K562 (cell line): Measurements from ENCODE around the gene GABRR3. TPM values are rescaled to one million over a fixed set of nuclear protein-coding genes. Genes with fewer than 3 reads are reported as not detected.

Experiments used
- ATAC-seq: fragments of 200-7000 bp; cut with Tn5 transposase; 3 replicates; pipeline ENCODE4 v1.9.1; 2020; ENCODE audit warnings: moderate library complexity
- BruUV-seq: library from RNA; stranded (reverse); fragments of 400-500 nt; replicated peaks from 2 replicates; lab custom pipeline; 2021; lab: Mats Ljungman, UMichigan
- CTCF ChIA-PET: fragments of 300-600 bp; formaldehyde crosslinking; extraction: SDS; loops from one replicate; lab custom pipeline; 2021; ENCODE audit warnings: low intra/inter-chr PET ratio; lab: Yijun Ruan, JAX
- POLR2A ChIA-PET: fragments of 300-600, 350-650 bp; sonication (Branson Sonifier 250); formaldehyde crosslinking; extraction: SDS; loops from one replicate; lab custom pipeline; 2021; ENCODE audit warnings: antibody characterized with exemption, inconsistent platforms; lab: Yijun Ruan, JAX
- DNase-seq, 4 experiments: peaks; one replicate each; pipeline versions ENCODE4 v3.0.0 to v3.0.0-alpha.2; 2011 to 2018; ENCODE audit warnings: low spot score in 3 of 4, mixed read lengths in 3 of 4; ENCODE audit errors: extremely low read depth in 1 of 4
- FAIRE-seq: peaks from 2 replicates; lab custom pipeline; 2011; peaks lifted over from hg19 to GRCh38; lab: Jason Lieb, UNC
- H2AFZ ChIP-seq: 2 replicates; pipeline ENCODE4 v1.6.0; 2011; ENCODE audit warnings: low read depth, low read length, control low read depth, inconsistent platforms
- H3K27ac ChIP-seq: fragments of 200-600 bp; 3 replicates; pipeline ENCODE4 v1.8.0; 2011; ENCODE audit warnings: low read depth, mild to moderate bottlenecking, control low read depth, inconsistent platforms, low read length, moderate library complexity, mixed read lengths; ENCODE audit errors: extremely low read depth
- H3K27me3 ChIP-seq, 2 experiments: fragments of 300-600 bp in 1 of 2; 2 replicates in 1 of 2; 3 replicates in 1 of 2; pipeline versions ENCODE4 v1.6.0 to v1.8.0; 2011; ENCODE audit warnings: inconsistent platforms in 2 of 2, low read length in 2 of 2, mild to moderate bottlenecking in 1 of 2, mixed read lengths in 1 of 2, moderate library complexity in 1 of 2; ENCODE audit not compliant: control insufficient read depth in 2 of 2, insufficient read depth in 2 of 2
- H3K36me3 ChIP-seq: fragments of 300-600 bp; 3 replicates; pipeline ENCODE4 v1.8.0; 2011; ENCODE audit warnings: mild to moderate bottlenecking, low read length, inconsistent platforms; ENCODE audit not compliant: control insufficient read depth, insufficient read depth
- H3K4me1 ChIP-seq, 2 experiments: fragments of 200-600 bp in 1 of 2; replicated peaks in 1 of 2; 2 replicates in 1 of 2; 3 replicates in 1 of 2; pipeline versions ENCODE4 v1.5.1 to v1.8.0; 2011; ENCODE audit warnings: inconsistent platforms in 2 of 2, low read length in 2 of 2, mild to moderate bottlenecking in 1 of 2, mixed read lengths in 1 of 2, moderate library complexity in 1 of 2; ENCODE audit not compliant: control insufficient read depth in 2 of 2, insufficient read depth in 2 of 2
- H3K4me2 ChIP-seq: 2 replicates; pipeline ENCODE4 v1.6.1; 2011; ENCODE audit warnings: low read length, control low read depth, inconsistent platforms, mixed read lengths; ENCODE audit not compliant: insufficient read depth
- H3K4me3 ChIP-seq: fragments of 200-600 bp; sonication (generic), shearing (Covaris generic); 2 replicates; pipeline ENCODE4 v1.5.1; 2016; ENCODE audit warnings: control low read depth, inconsistent platforms
- H3K79me2 ChIP-seq: fragments of 200-600 bp; 3 replicates; pipeline ENCODE4 v1.8.0; 2011; ENCODE audit warnings: low read length, inconsistent platforms; ENCODE audit not compliant: control insufficient read depth, insufficient read depth
- H3K9ac ChIP-seq, 2 experiments: 2 replicates each; pipeline versions ENCODE4 v1.6.0 to v1.6.1; 2011; ENCODE audit warnings: low read depth in 2 of 2, low read length in 2 of 2, control low read depth in 1 of 2, inconsistent platforms in 1 of 2, mild to moderate bottlenecking in 1 of 2, mixed read lengths in 1 of 2; ENCODE audit not compliant: insufficient read depth in 1 of 2
- H3K9me1 ChIP-seq: one replicate; pipeline ENCODE4 v1.6.0; 2011; ENCODE audit warnings: inconsistent platforms, mild to moderate bottlenecking, low read length, moderate library complexity; ENCODE audit not compliant: control insufficient read depth, insufficient read depth
- H3K9me3 ChIP-seq: replicated peaks from 2 replicates; pipeline ENCODE4 v1.5.1; 2011; ENCODE audit warnings: low read depth, low read length, inconsistent platforms; ENCODE audit not compliant: control insufficient read depth, insufficient read depth
- H4K20me1 ChIP-seq: replicated peaks from 2 replicates; pipeline ENCODE4 v1.6.1; 2011; ENCODE audit warnings: low read length, inconsistent platforms, mixed read lengths; ENCODE audit not compliant: control insufficient read depth, insufficient read depth
- C11orf30 ChIP-seq: fragments of 450-650 bp; IDR thresholded peaks from 2 replicates; pipeline ENCODE4 v1.6.1; 2016; ENCODE audit warnings: low read depth, mild to moderate bottlenecking
- ESRRA ChIP-seq: fragments of 450-650 bp; IDR thresholded peaks from 2 replicates; pipeline ENCODE4 v1.6.1; 2014; ENCODE audit warnings: low read depth, mild to moderate bottlenecking, moderate library complexity, borderline replicate concordance
- GATAD2A ChIP-seq: fragments of 450-650 bp; IDR thresholded peaks from 2 replicates; pipeline ENCODE4 v1.6.1; 2017
- HNRNPK ChIP-seq: fragments of 200-400 bp; formaldehyde crosslinking; IDR thresholded peaks from one replicate; pipeline ENCODE4 v1.6.1; 2018; ENCODE audit warnings: mild to moderate bottlenecking, low read depth, low read length; ENCODE audit not compliant: poor library complexity, severe bottlenecking
- KLF1 ChIP-seq: fragments of 450-650 bp; IDR thresholded peaks from 2 replicates; pipeline ENCODE4 v1.6.1; 2016; ENCODE audit warnings: missing genetic modification characterization, missing compliant biosample characterization
- MAFG ChIP-seq: fragments of 450-650 bp; conservative IDR thresholded peaks from 2 replicates; pipeline ENCODE4 v1.6.1; 2016; ENCODE audit warnings: missing genetic modification characterization, missing compliant biosample characterization
- PRDM10 ChIP-seq: fragments of 450-650 bp; IDR thresholded peaks from 2 replicates; pipeline ENCODE4 v1.6.1; 2018; ENCODE audit not compliant: partially characterized antibody
- SRSF3 ChIP-seq: fragments of 200-400 bp; formaldehyde crosslinking; IDR thresholded peaks from 2 replicates; pipeline ENCODE4 v1.6.1; 2016; ENCODE audit warnings: mild to moderate bottlenecking, low read length, moderate library complexity; ENCODE audit not compliant: insufficient read depth
- ZNF764 ChIP-seq: fragments of 250-450 bp; sonication (Bioruptor Pico); IDR thresholded peaks from 2 replicates; pipeline ENCODE4 v1.4.0; 2020; ENCODE audit warnings: low read depth, mild to moderate bottlenecking, moderate library complexity
- WGBS: fragments of 100-300 bp; shearing (Covaris generic); methylation state at CpG from one replicate; pipeline ENCODE4 v1.1.6; 2016; ENCODE audit warnings: low coverage, mixed read lengths; ENCODE audit not compliant: insufficient coverage; ENCODE audit errors: missing lambda C conversion rate; 5-methylcytosine and 5-hydroxymethylcytosine counted together
- in situ Hi-C: fragments of 300-500 bp; cut with MboI; formaldehyde crosslinking; loops from 4 replicates; pipeline ENCODE4 v1.15.0; 2018; ENCODE audit warnings: inconsistent platforms, mixed read lengths
- intact Hi-C: fragments of 100-400 bp; cut with micrococcal nuclease; formaldehyde crosslinking; loops from 2 replicates; pipeline ENCODE4 v1.14.2; 2022
- polyA plus RNA-seq, 8 experiments: library from polyadenylated mRNA; depleted of rRNA in 4 of 8; stranded (reverse) in 5 of 8; unstranded in 3 of 8; fragments of >200 nt; fragmentation: Nextera tagmentation in 2 of 8; fragmentation: Illumina TruSeq in 1 of 8; extraction: Ambion mirVana in 2 of 8; extraction: Trizol in 1 of 8; gene quantifications; 2 replicates each; pipeline versions ENCODE4 v1.2.1 to v1.2.3, GENCODE V29; 2011 to 2014; ENCODE audit warnings: inconsistent platforms in 1 of 8, missing spikeins in 1 of 8
- total RNA-seq, 7 experiments: library from RNA; depleted of rRNA in 6 of 7; stranded (reverse); fragments of >200 nt in 6 of 7; fragmentation: Illumina TruSeq in 2 of 7; extraction: Trizol in 2 of 7; gene quantifications; 2 replicates each; pipeline versions ENCODE4 v1.2.1 to v1.2.3, GENCODE V29; 2011 to 2021; ENCODE audit warnings: low replicate concordance in 1 of 7
- TF ChIP-seq, protein P1 (sequence below): fragments of 450-650 bp; formaldehyde crosslinking; IDR thresholded peaks from 2 replicates; pipeline ENCODE4 v1.4.0; 2020; ENCODE audit warnings: mild to moderate bottlenecking, moderate library complexity
- TF ChIP-seq, protein P2 (sequence below), 3 experiments: IDR thresholded peaks in 2 of 3; conservative IDR thresholded peaks in 1 of 3; 2 replicates each; pipeline ENCODE4 v1.5.1; 2011 to 2012; ENCODE audit warnings: low read length in 3 of 3, mild to moderate bottlenecking in 3 of 3, control low read depth in 2 of 3, improper control_type of control experiment in 1 of 3, inconsistent platforms in 1 of 3, low read depth in 1 of 3, mixed read lengths in 1 of 3, moderate library complexity in 1 of 3; ENCODE audit not compliant: insufficient read depth in 2 of 3
- TF ChIP-seq, protein P3 (sequence below): sonication (generic); formaldehyde crosslinking; IDR thresholded peaks from 2 replicates; pipeline ENCODE4 v1.4.0; 2020; ENCODE audit warnings: mild to moderate bottlenecking, missing genetic modification reagents

The GABRR3 gene
- total and polyA plus RNA-seq, 9 of the 15 experiments (the other 6 are each of a cell fraction or from before 2014, with no cell fraction given), result not detected

DNA sequence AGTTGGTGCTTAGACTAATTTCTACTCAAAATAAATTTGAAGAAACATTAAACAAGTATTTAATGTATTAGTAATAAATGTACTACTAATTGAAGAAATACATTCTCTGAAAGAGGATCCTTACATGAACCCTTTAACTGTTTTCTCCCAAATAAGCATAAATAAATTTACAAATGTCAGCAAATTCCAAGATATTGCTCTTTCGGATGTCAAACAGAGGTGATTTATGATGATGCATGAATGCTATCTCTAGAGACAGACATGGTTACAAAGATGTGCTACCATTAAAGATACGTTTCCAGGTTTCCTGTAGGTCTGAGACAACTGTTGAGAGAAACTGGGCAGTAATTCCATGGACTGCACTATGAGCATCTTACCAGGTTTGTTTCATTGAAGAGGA lies 629 bp downstream of the GABRR3 start:
- FAIRE-seq (no peak), DNase-seq (no peak), ATAC-seq (no peak)
- Histone ChIP-seq H3K79me2 (no peaks in the 10 kb centered on the region), H3K27ac (no peak overlapping the region), H3K9me3 (no peaks in the 10 kb centered on the region), H3K4me3 (no peak overlapping the region), H3K9me1 (no peaks in the 10 kb centered on the region), H2AFZ (no peak overlapping the region), H3K36me3 (no peaks in the 10 kb centered on the region), H3K9ac (no peak overlapping the region), H3K4me2 (no peak overlapping the region), H3K4me1 (no peaks in the 10 kb centered on the region), H4K20me1 (no peaks in the 10 kb centered on the region), H3K27me3 (no peaks in the 10 kb centered on the region)
- 0% methylated on average over 2 of the region's 2 CpGs for WGBS
- in situ Hi-C loops, result loop anchor here (25.0 kb wide), 1 partner anchor 778 kb away; no protein-coding TSS in a partner anchor
- BruUV-seq, result no TSS peak
- ChIA-PET POLR2A (no interaction called here), CTCF (no interaction called here)
- intact Hi-C loops, result loop anchor here (10.0 kb wide), 2 partner anchors 560 to 960 kb away; partner anchors contain the start of gene CPOX
- TF ChIP-seq ESRRA, result no peak
- no peak for TF ChIP-seq HNRNPK
- TF ChIP-seq PRDM10, result no peak
- TF ChIP-seq, protein P1, sequence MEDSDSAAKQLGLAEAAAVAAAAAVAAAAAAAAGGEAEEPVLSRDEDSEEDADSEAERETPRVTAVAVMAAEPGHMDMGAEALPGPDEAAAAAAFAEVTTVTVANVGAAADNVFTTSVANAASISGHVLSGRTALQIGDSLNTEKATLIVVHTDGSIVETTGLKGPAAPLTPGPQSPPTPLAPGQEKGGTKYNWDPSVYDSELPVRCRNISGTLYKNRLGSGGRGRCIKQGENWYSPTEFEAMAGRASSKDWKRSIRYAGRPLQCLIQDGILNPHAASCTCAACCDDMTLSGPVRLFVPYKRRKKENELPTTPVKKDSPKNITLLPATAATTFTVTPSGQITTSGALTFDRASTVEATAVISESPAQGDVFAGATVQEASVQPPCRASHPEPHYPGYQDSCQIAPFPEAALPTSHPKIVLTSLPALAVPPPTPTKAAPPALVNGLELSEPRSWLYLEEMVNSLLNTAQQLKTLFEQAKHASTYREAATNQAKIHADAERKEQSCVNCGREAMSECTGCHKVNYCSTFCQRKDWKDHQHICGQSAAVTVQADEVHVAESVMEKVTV (CRISPR knock-in tag), result no peak
- TF ChIP-seq, protein P2, sequence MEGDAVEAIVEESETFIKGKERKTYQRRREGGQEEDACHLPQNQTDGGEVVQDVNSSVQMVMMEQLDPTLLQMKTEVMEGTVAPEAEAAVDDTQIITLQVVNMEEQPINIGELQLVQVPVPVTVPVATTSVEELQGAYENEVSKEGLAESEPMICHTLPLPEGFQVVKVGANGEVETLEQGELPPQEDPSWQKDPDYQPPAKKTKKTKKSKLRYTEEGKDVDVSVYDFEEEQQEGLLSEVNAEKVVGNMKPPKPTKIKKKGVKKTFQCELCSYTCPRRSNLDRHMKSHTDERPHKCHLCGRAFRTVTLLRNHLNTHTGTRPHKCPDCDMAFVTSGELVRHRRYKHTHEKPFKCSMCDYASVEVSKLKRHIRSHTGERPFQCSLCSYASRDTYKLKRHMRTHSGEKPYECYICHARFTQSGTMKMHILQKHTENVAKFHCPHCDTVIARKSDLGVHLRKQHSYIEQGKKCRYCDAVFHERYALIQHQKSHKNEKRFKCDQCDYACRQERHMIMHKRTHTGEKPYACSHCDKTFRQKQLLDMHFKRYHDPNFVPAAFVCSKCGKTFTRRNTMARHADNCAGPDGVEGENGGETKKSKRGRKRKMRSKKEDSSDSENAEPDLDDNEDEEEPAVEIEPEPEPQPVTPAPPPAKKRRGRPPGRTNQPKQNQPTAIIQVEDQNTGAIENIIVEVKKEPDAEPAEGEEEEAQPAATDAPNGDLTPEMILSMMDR (IDR thresholded peaks at IDR 0.05 in 2 of 3, conservative IDR thresholded peaks at IDR 0.05 in 1 of 3; ENCODE audit: insufficient read depth in 2 of 3, low read depth in 1 of 3, low read length in 3 of 3), result no peak
- no peak for TF ChIP-seq ZNF764 (CRISPR knock-in tag)
- TF ChIP-seq C11orf30, result peak; percentile 23; the same call in 1 of the 2 replicates
- no peak for TF ChIP-seq KLF1 (tag)
- TF ChIP-seq GATAD2A, result no peak
- no peak for TF ChIP-seq SRSF3
- TF ChIP-seq, protein P3, sequence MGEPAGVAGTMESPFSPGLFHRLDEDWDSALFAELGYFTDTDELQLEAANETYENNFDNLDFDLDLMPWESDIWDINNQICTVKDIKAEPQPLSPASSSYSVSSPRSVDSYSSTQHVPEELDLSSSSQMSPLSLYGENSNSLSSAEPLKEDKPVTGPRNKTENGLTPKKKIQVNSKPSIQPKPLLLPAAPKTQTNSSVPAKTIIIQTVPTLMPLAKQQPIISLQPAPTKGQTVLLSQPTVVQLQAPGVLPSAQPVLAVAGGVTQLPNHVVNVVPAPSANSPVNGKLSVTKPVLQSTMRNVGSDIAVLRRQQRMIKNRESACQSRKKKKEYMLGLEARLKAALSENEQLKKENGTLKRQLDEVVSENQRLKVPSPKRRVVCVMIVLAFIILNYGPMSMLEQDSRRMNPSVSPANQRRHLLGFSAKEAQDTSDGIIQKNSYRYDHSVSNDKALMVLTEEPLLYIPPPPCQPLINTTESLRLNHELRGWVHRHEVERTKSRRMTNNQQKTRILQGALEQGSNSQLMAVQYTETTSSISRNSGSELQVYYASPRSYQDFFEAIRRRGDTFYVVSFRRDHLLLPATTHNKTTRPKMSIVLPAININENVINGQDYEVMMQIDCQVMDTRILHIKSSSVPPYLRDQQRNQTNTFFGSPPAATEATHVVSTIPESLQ, result no peak
- TF ChIP-seq MAFG (tag), result peak; percentile 61
